ENCODE results near the gene TSSK6. TPM values are rescaled to one million over a fixed set of nuclear protein-coding genes. Genes with fewer than 3 reads are reported as not detected.

TSSK6 gene
- 4.7 and 9.8 TPM in 2 replicates for total RNA-seq (2014; rRNA removed; shearing (Covaris generic))

DNA sequence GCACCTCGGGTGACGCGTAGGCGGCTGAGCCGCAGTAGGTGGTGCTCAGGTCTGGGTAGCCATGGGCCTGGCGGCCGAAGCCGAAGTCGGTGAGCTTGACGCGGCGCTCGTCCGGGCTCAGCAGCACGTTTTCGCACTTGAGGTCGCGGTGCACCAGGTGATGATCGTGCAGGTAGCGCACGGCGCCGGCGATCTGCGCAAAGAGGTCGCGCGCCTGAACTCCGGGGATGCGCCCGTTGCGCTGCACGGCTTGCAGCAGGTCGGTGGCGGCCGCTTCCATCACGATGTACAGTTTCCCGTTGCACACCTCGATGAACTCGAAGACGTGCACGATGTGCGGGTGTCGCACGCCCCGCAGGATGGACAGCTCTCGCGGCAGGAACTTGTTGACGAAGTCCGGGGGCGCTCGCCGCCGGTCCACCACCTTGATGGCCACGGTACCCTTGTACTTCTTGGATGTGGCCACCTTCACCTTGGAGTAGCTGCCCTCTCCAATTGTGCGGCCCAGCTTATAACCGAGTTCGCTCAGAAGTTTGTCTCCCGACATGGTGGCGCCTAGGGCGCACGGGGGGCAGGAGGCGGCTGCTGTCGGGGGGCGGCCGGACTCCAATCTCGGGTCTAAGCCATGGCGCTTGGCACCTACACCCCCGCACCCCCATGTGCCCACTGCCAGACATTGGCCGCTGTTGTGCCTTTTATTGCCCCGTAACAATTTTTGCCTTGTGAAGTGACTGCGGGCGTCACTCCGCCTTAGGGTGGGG, at the start of gene TSSK6:
Gene TSSK6 (minus strand): TSS at position 668 of the 761 bp plus-strand sequence. CDS start 121 bp downstream, at position 547.
- peaks cover 6% of the 10 kb centered on the region for H3K36me3 ChIP-seq (replicated peaks; ENCODE audit: control insufficient read depth, insufficient read depth, low read length)
- no peaks in the 10 kb centered on the region for H3K27me3 ChIP-seq (ENCODE audit: control insufficient read depth, insufficient read depth, low read length)
- peak within 1 kb of the TSS; percentile 64 for H3K4me3 ChIP-seq (ENCODE audit: insufficient read depth, low read depth, low read length)
- DNase-seq: no peak

DNA sequence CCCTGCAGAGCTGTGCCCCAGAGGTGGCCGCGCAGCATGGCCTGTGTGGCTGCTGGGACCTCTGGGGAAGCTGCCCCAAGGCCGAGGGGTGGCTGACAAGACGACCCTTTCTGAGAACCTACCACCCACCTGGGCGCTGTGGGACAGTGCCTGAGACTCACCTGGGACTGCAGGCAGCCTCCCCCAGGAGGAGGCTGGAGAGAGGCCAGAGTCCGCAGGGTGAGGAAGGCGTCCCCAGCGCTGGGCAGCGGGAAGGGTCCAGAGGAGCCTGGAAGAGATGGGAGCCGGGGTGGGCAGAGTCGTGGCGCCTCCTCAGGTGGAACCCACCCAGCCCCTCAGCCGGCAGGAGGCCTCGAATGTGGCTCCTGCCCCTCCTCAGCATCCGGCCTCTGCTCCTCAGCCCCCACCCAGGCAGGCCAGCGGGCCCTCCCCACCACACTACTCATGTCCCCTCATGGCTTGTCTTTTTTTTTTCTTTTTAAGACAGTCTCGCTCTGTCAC, 48.0 kb upstream of the TSSK6 start:
- Histone ChIP-seq H3K4me3 (ENCODE audit: insufficient read depth, low read depth, low read length) (no peak overlapping the region), H3K27me3 (ENCODE audit: control insufficient read depth, insufficient read depth, low read length) (no peaks in the 10 kb centered on the region), H3K36me3 (replicated peaks; ENCODE audit: control insufficient read depth, insufficient read depth, low read length) (no peaks in the 10 kb centered on the region)
- DNase-seq: peak; percentile 62

DNA sequence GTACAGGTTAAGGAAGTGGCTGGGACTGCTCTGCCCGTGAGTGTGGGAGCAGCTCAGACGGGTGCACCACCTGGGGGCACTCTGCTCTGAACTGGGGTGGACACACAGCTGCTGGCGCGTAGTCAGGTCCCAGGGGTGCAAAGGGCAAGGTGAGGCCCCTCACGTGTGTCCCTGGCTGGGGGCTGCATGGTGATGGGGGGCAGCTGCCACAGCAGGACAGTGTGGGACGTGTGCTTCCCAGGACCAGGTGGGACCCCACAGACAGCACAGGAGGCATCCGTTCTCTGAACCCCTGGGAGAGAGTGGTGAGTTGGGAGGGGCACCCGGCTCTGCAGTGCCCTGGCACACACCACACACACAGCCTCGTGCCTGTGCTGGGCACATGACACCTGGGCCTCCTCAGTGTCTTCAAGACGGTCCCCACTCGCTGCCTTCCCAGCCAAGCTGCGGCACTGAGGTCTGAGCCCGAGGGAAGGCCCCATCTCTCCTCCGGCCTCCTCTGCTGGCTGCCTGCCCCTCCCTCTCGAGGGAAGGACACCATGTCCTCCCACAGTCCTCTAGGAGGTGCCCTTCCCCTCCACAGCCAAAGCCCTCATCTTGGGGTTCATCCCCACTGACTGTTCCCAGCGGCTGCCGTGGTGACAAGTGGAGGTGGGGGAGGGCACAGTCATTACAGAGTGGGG, 47.5 kb upstream of the TSSK6 start:
- peak; percentile 86 for DNase-seq

GRCh38 chr19:19561946-19562664, 46.8 kb upstream of the TSSK6 start:
- no peaks in the 10 kb centered on the region for H3K27me3 ChIP-seq (ENCODE audit: control insufficient read depth, insufficient read depth, low read length)
- H3K4me3 ChIP-seq (ENCODE audit: insufficient read depth, low read depth, low read length): no peak overlapping the region
- H3K36me3 ChIP-seq (replicated peaks; ENCODE audit: control insufficient read depth, insufficient read depth, low read length): no peaks in the 10 kb centered on the region
- DNase-seq: no peak

More for the DNA sequence above, 47.5 kb upstream of the TSSK6 start:
- H3K36me3 ChIP-seq (replicated peaks; ENCODE audit: control insufficient read depth, insufficient read depth, low read length): no peaks in the 10 kb centered on the region
- no peaks in the 10 kb centered on the region for H3K27me3 ChIP-seq (ENCODE audit: control insufficient read depth, insufficient read depth, low read length)
- H3K4me3 ChIP-seq (ENCODE audit: insufficient read depth, low read depth, low read length): no peak overlapping the region

- no peak for DNase-seq
- Histone ChIP-seq H3K4me3 (ENCODE audit: insufficient read depth, low read depth, low read length) (no peak overlapping the region), H3K36me3 (replicated peaks; ENCODE audit: control insufficient read depth, insufficient read depth, low read length) (no peaks in the 10 kb centered on the region), H3K27me3 (ENCODE audit: control insufficient read depth, insufficient read depth, low read length) (no peaks in the 10 kb centered on the region)
Observed at GRCh38 chr19:19559931-19560330, 44.6 kb upstream of the TSSK6 start.

GRCh38 chr19:19558636-19559035, 43.3 kb upstream of the TSSK6 start:
- DNase-seq: no peak

GRCh38 chr19:19558055-19558454, 42.7 kb upstream of the TSSK6 start:
- Histone ChIP-seq H3K27me3 (ENCODE audit: control insufficient read depth, insufficient read depth, low read length) (no peaks in the 10 kb centered on the region), H3K4me3 (ENCODE audit: insufficient read depth, low read depth, low read length) (no peak overlapping the region), H3K36me3 (replicated peaks; ENCODE audit: control insufficient read depth, insufficient read depth, low read length) (no peaks in the 10 kb centered on the region)
- DNase-seq: no peak

More at GRCh38 chr19:19558636-19559035, 43.3 kb upstream of the TSSK6 start:
- Histone ChIP-seq H3K27me3 (ENCODE audit: control insufficient read depth, insufficient read depth, low read length) (no peaks in the 10 kb centered on the region), H3K36me3 (replicated peaks; ENCODE audit: control insufficient read depth, insufficient read depth, low read length) (no peaks in the 10 kb centered on the region), H3K4me3 (ENCODE audit: insufficient read depth, low read depth, low read length) (no peak overlapping the region)

DNA sequence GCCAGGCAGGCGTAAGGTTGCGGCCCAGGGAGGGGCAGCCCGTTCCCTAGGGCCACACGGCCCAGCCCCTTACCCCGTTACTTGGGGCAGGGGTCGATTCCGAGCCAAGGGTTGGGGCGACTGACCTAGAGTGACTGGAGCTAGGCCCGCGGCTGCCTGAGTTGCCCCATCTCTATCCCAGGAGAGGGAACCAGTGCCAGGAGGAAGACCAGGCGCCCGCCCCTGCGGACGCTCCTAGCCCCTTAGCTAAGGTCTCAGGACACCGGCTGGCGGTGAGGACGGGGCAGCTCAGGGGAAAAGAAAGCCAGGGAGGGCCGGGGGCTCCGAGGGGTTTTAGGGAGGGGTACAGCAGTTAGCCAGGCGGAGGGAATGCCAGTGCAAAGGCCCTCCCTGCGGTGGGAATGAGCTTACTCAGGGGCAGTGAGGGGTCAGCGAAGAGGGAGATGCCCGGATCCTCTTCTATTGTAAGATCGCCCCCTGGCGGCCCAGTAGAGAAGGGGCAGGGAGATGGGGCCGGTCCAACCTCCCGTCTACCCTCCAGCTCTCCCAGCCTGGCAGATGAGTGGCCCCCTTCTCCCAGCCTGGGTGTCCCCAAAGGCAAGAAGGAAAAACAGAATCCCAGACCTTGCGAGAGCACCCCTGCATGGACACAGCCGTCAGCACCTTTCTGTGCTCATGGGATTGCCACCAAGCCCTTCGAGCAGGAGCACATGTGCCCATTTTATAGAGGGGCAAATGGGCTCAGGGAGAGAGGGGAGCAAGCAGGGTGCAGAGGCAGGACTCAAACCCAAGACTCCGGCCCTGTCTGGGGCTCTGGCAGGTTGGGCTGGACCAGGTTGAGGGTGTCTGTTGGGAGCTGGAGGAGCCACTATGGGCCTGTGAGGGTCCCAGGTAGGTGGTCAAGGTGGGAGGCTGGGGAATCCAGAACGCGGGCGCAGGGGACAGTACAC, 39.0 kb upstream of the TSSK6 start:
- Histone ChIP-seq H3K36me3 (replicated peaks; ENCODE audit: control insufficient read depth, insufficient read depth, low read length) (no peaks in the 10 kb centered on the region), H3K4me3 (ENCODE audit: insufficient read depth, low read depth, low read length) (no peak overlapping the region), H3K27me3 (ENCODE audit: control insufficient read depth, insufficient read depth, low read length) (no peaks in the 10 kb centered on the region)
- DNase-seq: peak; percentile 97

GRCh38 chr19:19553670-19554069, 38.3 kb upstream of the TSSK6 start:
- Histone ChIP-seq H3K4me3 (ENCODE audit: insufficient read depth, low read depth, low read length) (no peak overlapping the region), H3K27me3 (ENCODE audit: control insufficient read depth, insufficient read depth, low read length) (no peaks in the 10 kb centered on the region), H3K36me3 (replicated peaks; ENCODE audit: control insufficient read depth, insufficient read depth, low read length) (no peaks in the 10 kb centered on the region)
- DNase-seq: no peak

DNA sequence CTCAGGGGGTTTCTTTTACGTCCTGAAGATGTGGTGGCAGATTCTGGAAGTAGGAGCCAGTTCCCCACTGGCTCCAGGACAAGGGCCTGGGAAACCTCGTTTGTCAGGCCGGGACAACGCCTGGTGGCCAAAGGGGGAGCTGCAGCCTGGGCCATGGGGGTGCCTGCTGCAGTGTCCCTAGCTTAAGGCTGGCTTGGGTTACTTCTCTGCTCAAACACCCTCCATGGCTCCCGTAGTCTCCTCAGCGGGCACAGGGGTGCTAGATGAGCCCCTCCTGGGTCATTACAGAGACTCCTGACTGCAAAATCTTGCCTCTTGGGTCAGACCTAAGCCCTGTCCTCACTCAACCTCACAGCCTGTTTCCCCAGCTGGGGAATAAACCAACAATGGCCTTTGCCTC, 37.5 kb upstream of the TSSK6 start:
- no peaks in the 10 kb centered on the region for H3K27me3 ChIP-seq (ENCODE audit: control insufficient read depth, insufficient read depth, low read length)
- no peaks in the 10 kb centered on the region for H3K36me3 ChIP-seq (replicated peaks; ENCODE audit: control insufficient read depth, insufficient read depth, low read length)
- DNase-seq: peak; percentile 95
- H3K4me3 ChIP-seq (ENCODE audit: insufficient read depth, low read depth, low read length): no peak overlapping the region

DNA sequence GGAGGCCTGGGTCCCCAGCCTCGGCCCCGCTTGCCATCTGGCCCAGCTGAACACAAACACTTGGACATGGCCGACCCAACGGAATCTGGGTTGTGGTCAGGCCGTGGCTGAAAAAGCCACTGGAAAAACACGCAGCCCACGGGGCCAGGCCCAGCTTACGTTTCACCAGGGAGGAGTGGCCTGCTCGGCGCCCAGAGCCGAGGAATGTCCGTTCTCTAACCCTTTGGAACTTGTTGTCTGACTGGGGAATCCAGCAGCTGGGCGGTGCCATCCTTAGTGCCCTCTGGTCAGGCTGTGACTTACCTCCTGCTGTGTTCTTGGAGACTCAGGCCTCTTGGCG, 36.5 kb upstream of the TSSK6 start:
- H3K36me3 ChIP-seq (replicated peaks; ENCODE audit: control insufficient read depth, insufficient read depth, low read length): no peaks in the 10 kb centered on the region

DNA sequence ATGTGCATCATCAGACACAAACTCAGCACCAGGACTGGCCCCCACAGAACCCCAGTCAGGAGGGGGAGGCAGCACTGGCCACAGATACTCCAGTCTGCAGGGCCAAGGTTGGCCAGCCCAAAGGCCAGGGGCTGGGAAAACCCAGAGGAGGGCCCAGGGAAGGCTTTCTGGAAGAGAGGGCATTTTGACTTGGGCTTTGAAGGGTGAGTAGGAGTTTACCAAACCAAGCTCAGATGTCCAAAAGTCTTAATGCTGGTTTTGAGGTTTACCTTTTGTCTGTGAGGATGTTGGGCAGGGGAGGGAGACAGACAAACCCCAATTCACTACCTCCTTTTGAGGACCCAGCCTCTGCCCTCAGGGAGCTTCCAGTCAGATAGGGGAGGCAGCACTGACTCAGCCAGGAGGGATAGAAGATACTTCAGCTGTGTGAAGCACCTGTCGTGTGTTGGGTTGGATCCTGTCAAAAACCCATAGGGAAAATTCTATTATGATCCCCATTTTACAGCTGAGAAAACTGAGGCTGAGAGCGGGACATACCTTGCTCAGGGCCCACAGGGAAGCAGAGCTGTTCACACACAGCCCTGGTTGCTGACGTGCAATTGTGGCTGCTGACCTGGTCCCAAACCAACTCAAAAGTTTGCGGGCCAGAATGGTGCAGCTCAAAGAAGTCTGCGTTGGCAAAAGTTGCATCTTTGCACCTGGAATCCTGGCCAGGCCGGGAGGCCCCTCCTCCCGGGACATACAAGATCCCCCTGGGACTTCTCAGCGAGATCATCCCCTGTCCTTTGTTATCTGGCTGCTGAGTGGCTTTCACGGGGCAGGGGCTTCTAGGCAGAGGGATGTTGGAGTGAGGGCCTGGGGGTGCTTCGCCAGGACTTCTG, 35.9 kb upstream of the TSSK6 start:
- no peak overlapping the region for H3K4me3 ChIP-seq (ENCODE audit: insufficient read depth, low read depth, low read length)
- peak; percentile 76 for DNase-seq
- no peaks in the 10 kb centered on the region for H3K36me3 ChIP-seq (replicated peaks; ENCODE audit: control insufficient read depth, insufficient read depth, low read length)
- H3K27me3 ChIP-seq (ENCODE audit: control insufficient read depth, insufficient read depth, low read length): no peaks in the 10 kb centered on the region

More for the DNA sequence above, 36.5 kb upstream of the TSSK6 start:
- DNase-seq: peak; percentile 63
- Histone ChIP-seq H3K4me3 (ENCODE audit: insufficient read depth, low read depth, low read length) (no peak overlapping the region), H3K27me3 (ENCODE audit: control insufficient read depth, insufficient read depth, low read length) (no peaks in the 10 kb centered on the region)

GRCh38 chr19:19550485-19550929, 35.2 kb upstream of the TSSK6 start:
- H3K27me3 ChIP-seq (ENCODE audit: control insufficient read depth, insufficient read depth, low read length): no peaks in the 10 kb centered on the region
- no peak overlapping the region for H3K4me3 ChIP-seq (ENCODE audit: insufficient read depth, low read depth, low read length)
- DNase-seq: peak; percentile 67
- H3K36me3 ChIP-seq (replicated peaks; ENCODE audit: control insufficient read depth, insufficient read depth, low read length): no peaks in the 10 kb centered on the region

All from H7 (cell line).